Nephron progenitor cell (in vitro differentiated cells): ENCODE data around the gene LILRA5.

Source experiments
- DNase-seq: peaks from one replicate; pipeline ENCODE4 v3.0.0; 2021
- H3K27ac Mint-ChIP-seq: 2 replicates; pipeline ENCODE4 v1.8.0; 2021; ENCODE audit warnings: mild to moderate bottlenecking, moderate library complexity, mixed read lengths
- H3K27me3 Mint-ChIP-seq: 2 replicates; pipeline ENCODE4 v1.8.0; 2021; ENCODE audit warnings: mild to moderate bottlenecking, low read depth, mixed read lengths; ENCODE audit not compliant: poor library complexity
- H3K36me3 Mint-ChIP-seq: 2 replicates; pipeline ENCODE4 v1.8.0; 2021; ENCODE audit warnings: low read depth, mixed read lengths
- H3K4me1 Mint-ChIP-seq: 2 replicates; pipeline ENCODE4 v1.8.0; 2021; ENCODE audit warnings: mixed read lengths
- H3K4me3 Mint-ChIP-seq: 2 replicates; pipeline ENCODE4 v1.8.0; 2021; ENCODE audit warnings: mild to moderate bottlenecking, moderate library complexity, mixed read lengths
- H3K9me3 Mint-ChIP-seq: 2 replicates; pipeline ENCODE4 v1.8.0; 2021; ENCODE audit warnings: mild to moderate bottlenecking, moderate library complexity, mixed read lengths
- TF ChIP-seq, protein P1 (sequence below): fragments of 200-600 bp; sonication (generic); IDR thresholded peaks from 2 replicates; pipeline ENCODE4 v1.5.0; 2021; ENCODE audit warnings: antibody characterized with exemption

The LILRA5 gene

GRCh38 chr19:54262066-54262465, 50.9 kb downstream of the LILRA5 start:
- TF ChIP-seq, protein P1, sequence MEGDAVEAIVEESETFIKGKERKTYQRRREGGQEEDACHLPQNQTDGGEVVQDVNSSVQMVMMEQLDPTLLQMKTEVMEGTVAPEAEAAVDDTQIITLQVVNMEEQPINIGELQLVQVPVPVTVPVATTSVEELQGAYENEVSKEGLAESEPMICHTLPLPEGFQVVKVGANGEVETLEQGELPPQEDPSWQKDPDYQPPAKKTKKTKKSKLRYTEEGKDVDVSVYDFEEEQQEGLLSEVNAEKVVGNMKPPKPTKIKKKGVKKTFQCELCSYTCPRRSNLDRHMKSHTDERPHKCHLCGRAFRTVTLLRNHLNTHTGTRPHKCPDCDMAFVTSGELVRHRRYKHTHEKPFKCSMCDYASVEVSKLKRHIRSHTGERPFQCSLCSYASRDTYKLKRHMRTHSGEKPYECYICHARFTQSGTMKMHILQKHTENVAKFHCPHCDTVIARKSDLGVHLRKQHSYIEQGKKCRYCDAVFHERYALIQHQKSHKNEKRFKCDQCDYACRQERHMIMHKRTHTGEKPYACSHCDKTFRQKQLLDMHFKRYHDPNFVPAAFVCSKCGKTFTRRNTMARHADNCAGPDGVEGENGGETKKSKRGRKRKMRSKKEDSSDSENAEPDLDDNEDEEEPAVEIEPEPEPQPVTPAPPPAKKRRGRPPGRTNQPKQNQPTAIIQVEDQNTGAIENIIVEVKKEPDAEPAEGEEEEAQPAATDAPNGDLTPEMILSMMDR, result no peak
- no peaks in the 10 kb centered on the region for H3K9me3 Mint-ChIP-seq
- H3K4me1 Mint-ChIP-seq, result no peaks in the 10 kb centered on the region
- peaks cover 18% of the 10 kb centered on the region for H3K27me3 Mint-ChIP-seq
- no peak for DNase-seq
- no peak overlapping the region for H3K4me3 Mint-ChIP-seq
- H3K27ac Mint-ChIP-seq, result no peak overlapping the region
- no peaks in the 10 kb centered on the region for H3K36me3 Mint-ChIP-seq

- Mint-ChIP-seq H3K36me3 (no peaks in the 10 kb centered on the region), H3K4me1 (peaks cover 11% of the 10 kb centered on the region), H3K4me3 (no peak within 1 kb of the TSS), H3K9me3 (no peaks in the 10 kb centered on the region), H3K27ac (no peak within 1 kb of the TSS), H3K27me3 (peaks cover 16% of the 10 kb centered on the region)
- no peak for DNase-seq
- TF ChIP-seq, protein P1, result no peak
Observed at GRCh38 chr19:54257116-54257480, 55.9 kb downstream of the LILRA5 start, which contains the start of gene LILRB5. TSS of gene LILRB5 (minus strand) at chr19:54257273. CDS start at chr19:54257193, 80 bp downstream.
